Common myeloid progenitor, CD34-positive (primary cell): ENCODE data around the gene BRCA1.
A peak's percentile ranks its signal among the peaks of the same experiment; 100 is the strongest.
"Not testable (repeated sequence)": the region's sequence is repeated elsewhere in the genome, so short reads cannot be mapped to it uniquely, and the experiment has no call there.

Experiments
- CTCF ChIA-PET: fragments of 350-600 bp; sonication (Branson Sonifier 250); formaldehyde crosslinking; loops from one replicate; lab custom pipeline; 2021; ENCODE audit warnings: antibody characterized with exemption; lab: Charles Lee
- POLR2A ChIA-PET: fragments of 350-600 bp; sonication (Branson Sonifier 250); formaldehyde crosslinking; loops from one replicate; lab custom pipeline; 2021; ENCODE audit warnings: antibody characterized with exemption; lab: Charles Lee
- DNase-seq, 3 donors: peaks; one replicate each; pipeline versions ENCODE4 v3.0.0 to v3.0.0-alpha.2; 2013
- H3K27ac ChIP-seq, 2 experiments: 1 replicate in 1 of 2; 2 replicates in 1 of 2; pipeline ENCODE4 v1.7.0; 2013; ENCODE audit warnings: inconsistent platforms in 2 of 2, low read length in 2 of 2, mild to moderate bottlenecking in 2 of 2, low read depth in 1 of 2, moderate library complexity in 1 of 2; ENCODE audit not compliant: severe bottlenecking in 2 of 2, insufficient read depth in 1 of 2, poor library complexity in 1 of 2
- H3K27me3 ChIP-seq, 5 experiments: replicated peaks in 2 of 5; 1 replicate in 3 of 5; 2 replicates in 2 of 5; pipeline versions ENCODE4 v1.6.1 to v1.7.0; 2013; ENCODE audit warnings: low read length in 4 of 5, mild to moderate bottlenecking in 2 of 5, moderate library complexity in 2 of 5, inconsistent platforms in 1 of 5; ENCODE audit not compliant: insufficient read depth in 5 of 5, control insufficient read depth in 4 of 5
- H3K36me3 ChIP-seq, 4 experiments: 1 replicate in 2 of 4; 2 replicates in 2 of 4; pipeline versions ENCODE4 v1.6.1 to v1.7.0; 2013; ENCODE audit warnings: low read length in 3 of 4, control low read depth in 1 of 4, mild to moderate bottlenecking in 1 of 4; ENCODE audit not compliant: control insufficient read depth in 4 of 4, insufficient read depth in 4 of 4
- H3K4me1 ChIP-seq, 4 experiments: 1 replicate in 3 of 4; 2 replicates in 1 of 4; pipeline versions ENCODE4 v1.6.1 to v1.7.1; 2013; ENCODE audit warnings: low read length in 3 of 4, mild to moderate bottlenecking in 3 of 4, control low read depth in 1 of 4, inconsistent platforms in 1 of 4, moderate library complexity in 1 of 4; ENCODE audit not compliant: control insufficient read depth in 4 of 4, insufficient read depth in 4 of 4; ENCODE audit errors: control extremely low read depth in 1 of 4
- H3K4me3 ChIP-seq, 7 experiments: 1 replicate in 4 of 7; 2 replicates in 3 of 7; pipeline versions ENCODE4 v1.5.1 to v1.7.0; 2013; ENCODE audit warnings: mild to moderate bottlenecking in 7 of 7, low read length in 6 of 7, moderate library complexity in 6 of 7, inconsistent platforms in 2 of 7, low read depth in 2 of 7, control low read depth in 1 of 7; ENCODE audit not compliant: insufficient read depth in 4 of 7, control insufficient read depth in 1 of 7; ENCODE audit errors: extremely low read depth in 1 of 7
- H3K9me3 ChIP-seq, 5 experiments: 1 replicate in 4 of 5; 2 replicates in 1 of 5; pipeline versions ENCODE4 v1.6.1 to v1.7.1; 2013; ENCODE audit warnings: low read length in 4 of 5, mild to moderate bottlenecking in 2 of 5, inconsistent platforms in 1 of 5, low read depth in 1 of 5, moderate library complexity in 1 of 5; ENCODE audit not compliant: control insufficient read depth in 4 of 5, insufficient read depth in 2 of 5; ENCODE audit errors: control extremely low read depth in 1 of 5
- WGBS: methylation state at CpG from one replicate; pipeline ENCODE4 v1.1.5; 2013; ENCODE audit not compliant: insufficient coverage; 5-methylcytosine and 5-hydroxymethylcytosine counted together

Gene BRCA1

DNA sequence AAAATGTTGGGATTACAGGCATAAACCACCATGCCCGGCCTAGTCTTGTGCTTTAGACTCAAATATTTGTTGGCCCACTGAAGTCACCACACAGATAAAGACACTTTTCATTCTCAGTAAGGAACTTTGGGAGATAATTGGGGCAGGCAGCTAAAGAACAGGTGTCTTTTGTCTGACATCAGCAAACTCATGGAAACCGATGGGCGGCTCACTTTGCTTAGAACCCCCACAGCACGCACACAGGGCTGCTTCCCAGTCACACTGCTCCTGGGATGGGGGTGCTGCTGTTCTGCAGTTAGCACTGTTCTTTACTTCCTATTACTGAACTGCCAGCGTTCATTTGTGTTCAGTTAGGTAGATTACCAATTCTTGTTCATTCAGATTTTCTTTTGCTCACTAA lies 18.0 kb upstream of the BRCA1 start:
- Histone ChIP-seq H3K36me3 (peaks cover 3 to 9% (median 4%) of the 10 kb centered on the region in 4 experiments), H3K27me3 (no peaks in the 10 kb centered on the region), H3K9me3 (no peaks in the 10 kb centered on the region), H3K4me1 (peaks cover 0 to 12% (median 6%) of the 10 kb centered on the region in 4 experiments), H3K4me3 (no peak overlapping the region), H3K27ac (no peak overlapping the region)
- CTCF ChIA-PET: no interaction called here
- no peak for DNase-seq
- 94% methylated on average over 3 of the region's 5 CpGs for WGBS
- POLR2A ChIA-PET: no interaction called here

GRCh38 chr17:43142153-43142552 lies 17.0 kb upstream of the BRCA1 start:
- H3K27ac ChIP-seq: no peak overlapping the region
- peaks cover 3 to 6% (median 4%) of the 10 kb centered on the region in 4 experiments for H3K36me3 ChIP-seq
- peaks cover 0 to 12% (median 6%) of the 10 kb centered on the region in 4 experiments for H3K4me1 ChIP-seq
- WGBS: 96% methylated on average over 4 of the region's 5 CpGs
- H3K9me3 ChIP-seq: no peaks in the 10 kb centered on the region
- DNase-seq: no peak
- ChIA-PET CTCF (no interaction called here), POLR2A (no interaction called here)
- no peak overlapping the region for H3K4me3 ChIP-seq
- no peaks in the 10 kb centered on the region for H3K27me3 ChIP-seq

DNA sequence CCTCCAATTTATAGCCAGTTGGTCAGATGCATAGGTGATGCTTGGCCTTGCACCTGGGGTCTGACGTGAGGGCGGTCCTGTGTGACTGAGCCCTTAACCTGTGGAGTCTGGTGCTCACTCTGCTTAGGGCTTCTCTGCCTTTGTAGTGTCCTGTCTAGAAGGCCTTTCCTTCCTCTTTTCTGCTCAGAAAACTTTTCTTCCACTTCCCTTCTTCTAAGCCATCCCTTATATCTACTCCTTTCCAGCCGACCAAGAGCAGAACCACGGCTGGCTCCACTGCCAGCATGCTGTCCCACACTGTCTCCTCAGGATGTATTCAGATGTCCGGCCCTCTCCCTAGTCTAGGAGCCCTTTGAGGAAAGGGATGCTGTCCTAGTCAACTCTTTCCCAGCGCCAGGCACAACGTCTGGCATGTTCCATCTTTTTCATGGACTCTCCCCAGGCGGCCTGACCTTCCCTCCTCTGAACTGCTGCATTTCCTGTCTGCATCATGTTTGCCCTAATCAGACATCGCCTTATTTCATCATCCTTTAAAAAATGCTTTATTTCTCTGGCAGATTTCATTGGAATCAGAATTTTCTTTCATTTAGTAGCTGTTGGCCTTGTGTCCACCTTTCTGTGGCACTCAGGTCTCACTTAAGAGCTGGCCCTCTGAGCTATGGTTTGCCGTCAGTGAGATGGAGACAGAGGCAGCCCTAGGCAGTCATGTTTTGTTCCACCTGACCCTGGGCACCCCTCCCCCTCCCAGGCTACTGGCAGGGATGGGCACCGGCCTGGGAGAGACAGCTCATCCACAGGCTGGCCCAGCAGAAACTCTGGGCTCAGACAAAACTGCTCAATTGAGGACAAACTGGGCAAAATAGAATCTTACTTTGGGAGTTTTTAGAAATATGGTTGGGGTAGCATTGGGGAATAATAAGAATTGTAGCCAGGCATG lies 15.5 kb upstream of the BRCA1 start:
- H3K9me3 ChIP-seq: no peaks in the 10 kb centered on the region
- H3K27ac ChIP-seq: no peak overlapping the region
- H3K4me1 ChIP-seq: peaks cover 0 to 12% (median 7%) of the 10 kb centered on the region in 4 experiments
- peaks cover 3 to 6% (median 4%) of the 10 kb centered on the region in 4 experiments for H3K36me3 ChIP-seq
- ChIA-PET POLR2A (no interaction called here), CTCF (interaction anchor here (1.5 kb wide), 1 partner anchor 13 kb away, joined by 4 read pairs; no protein-coding TSS in a partner anchor)
- H3K27me3 ChIP-seq: no peaks in the 10 kb centered on the region
- DNase-seq: peak in 2 of 3 donors; percentile 21 to 23
- H3K4me3 ChIP-seq: no peak overlapping the region
- 71% methylated on average over 10 of the region's 11 CpGs for WGBS

- Histone ChIP-seq H3K36me3 (peaks cover 0 to 21% (median 12%) of the 10 kb centered on the region in 4 experiments), H3K4me1 (peaks cover 0 to 12% (median 7%) of the 10 kb centered on the region in 4 experiments)
- DNase-seq, H3K9me3 ChIP-seq, CTCF ChIA-PET, H3K4me3 ChIP-seq, H3K27me3 ChIP-seq, POLR2A ChIA-PET, H3K27ac ChIP-seq: not testable (repeated sequence)
- WGBS: no CpG with 5 or more reads among the region's 4 CpGs
These were observed 13.4 kb upstream of the BRCA1 start for GRCh38 chr17:43138531-43138930.

DNA sequence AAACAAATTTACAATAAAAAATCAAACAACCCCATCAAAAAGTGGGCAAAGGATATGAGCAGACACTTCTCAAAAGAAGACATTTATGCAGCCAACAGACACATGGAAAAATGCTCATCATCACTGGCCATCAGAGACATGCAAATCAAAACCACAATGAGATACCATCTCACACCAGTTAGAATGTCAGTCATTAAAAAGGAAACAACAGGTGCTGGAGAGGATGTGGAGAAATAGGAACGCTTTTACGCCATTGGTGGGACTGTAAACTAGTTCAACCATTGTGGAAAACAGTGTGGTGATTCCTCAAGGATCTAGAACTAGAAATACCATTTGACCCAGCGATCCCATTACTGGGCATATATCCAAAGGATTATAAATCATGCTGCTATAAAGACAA lies 11.4 kb upstream of the BRCA1 start:
- H3K36me3 ChIP-seq: peaks cover 0 to 27% (median 14%) of the 10 kb centered on the region in 4 experiments
- CTCF ChIA-PET, DNase-seq, H3K4me3 ChIP-seq, H3K27ac ChIP-seq, H3K9me3 ChIP-seq, POLR2A ChIA-PET, H3K27me3 ChIP-seq: not testable (repeated sequence)
- peaks cover 0 to 14% (median 7%) of the 10 kb centered on the region in 4 experiments for H3K4me1 ChIP-seq
- no CpG with 5 or more reads among the region's 3 CpGs for whole genome bisulfite sequencing

DNA sequence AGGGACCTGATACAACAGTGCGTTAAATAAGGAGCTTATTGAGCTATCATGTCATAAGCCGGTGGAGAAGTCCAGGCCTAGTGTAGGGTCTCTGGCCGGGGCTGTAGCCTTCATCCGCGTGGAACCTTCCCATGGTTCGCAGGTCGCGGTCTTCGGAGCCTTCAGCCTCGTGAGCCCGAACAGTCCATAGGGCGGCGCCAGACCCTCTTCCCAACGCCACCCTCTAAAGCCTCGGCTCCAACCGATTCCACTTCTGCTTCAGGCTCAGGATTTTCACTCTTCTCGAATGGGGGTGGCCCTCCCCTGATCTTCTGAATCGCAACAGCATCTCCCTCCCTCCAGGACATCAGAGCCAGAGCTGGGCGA lies 10.3 kb upstream of the BRCA1 start:
- Histone ChIP-seq H3K36me3 (peaks cover 0 to 28% (median 12%) of the 10 kb centered on the region in 4 experiments), H3K4me1 (peaks cover 0 to 9% (median 5%) of the 10 kb centered on the region in 4 experiments), H3K27ac (no peak overlapping the region), H3K9me3 (no peaks in the 10 kb centered on the region), H3K27me3 (no peaks in the 10 kb centered on the region), H3K4me3 (no peak overlapping the region)
- CTCF ChIA-PET: no interaction called here
- 94% methylated on average over 17 of the region's 19 CpGs for WGBS
- no peak for DNase-seq
- POLR2A ChIA-PET: no interaction called here

DNA sequence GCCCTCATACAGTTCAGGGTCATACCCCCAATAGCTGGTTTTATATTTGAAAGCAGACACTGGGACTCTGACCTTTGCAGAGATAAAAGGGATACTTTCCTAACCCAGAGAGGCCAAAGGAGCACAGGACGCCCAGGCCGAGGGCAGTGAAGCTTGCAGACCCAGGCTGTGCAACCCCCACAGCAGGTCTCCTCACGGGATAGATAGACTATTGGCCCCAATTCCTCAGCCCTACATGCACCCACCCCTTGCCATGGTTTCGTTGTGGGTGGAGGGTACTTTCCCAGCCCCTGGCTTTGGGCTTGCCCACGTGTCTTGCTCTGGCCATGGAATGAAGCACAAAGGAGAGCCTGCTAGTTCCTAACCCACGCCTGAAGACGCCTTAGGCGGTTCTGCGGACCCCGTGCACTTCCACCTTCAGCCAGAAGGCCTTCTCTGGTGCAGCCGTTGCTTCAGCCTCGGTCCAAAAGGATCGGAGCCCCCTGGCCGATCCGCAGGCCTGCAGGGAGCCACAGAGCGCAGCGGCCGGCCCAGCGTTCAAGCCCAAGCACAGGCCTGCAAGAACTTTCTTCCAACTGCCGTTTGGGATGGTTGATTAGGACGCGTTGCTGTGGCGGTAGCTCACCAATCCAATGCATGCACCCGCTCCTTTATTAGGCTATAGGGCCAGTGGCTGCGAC lies 9.8 kb upstream of the BRCA1 start:
- H3K27me3 ChIP-seq: no peaks in the 10 kb centered on the region
- ChIA-PET POLR2A (no interaction called here), CTCF (no interaction called here)
- peaks cover 0 to 4% (median 1%) of the 10 kb centered on the region in 4 experiments for H3K4me1 ChIP-seq
- DNase-seq: no peak
- H3K4me3 ChIP-seq: no peak overlapping the region
- H3K9me3 ChIP-seq: no peaks in the 10 kb centered on the region
- peaks cover 0 to 28% (median 12%) of the 10 kb centered on the region in 4 experiments for H3K36me3 ChIP-seq
- H3K27ac ChIP-seq: no peak overlapping the region
- 95% methylated on average over 21 of the region's 25 CpGs for WGBS
